Neural progenitor cell (in vitro differentiated cells): ENCODE measurements around the gene CA5A. TPM values are rescaled to one million over a fixed set of nuclear protein-coding genes. Genes with fewer than 3 reads are reported as not detected.

ENCODE experiments used
- DNase-seq: peaks from one replicate; pipeline ENCODE4 v3.0.0-alpha.2; 2016; ENCODE audit warnings: low spot score
- H2AFZ ChIP-seq: fragments of 200-600 bp; sonication (generic); replicated peaks from 2 replicates; pipeline ENCODE4 v1.6.1; 2016; ENCODE audit warnings: antibody characterized with exemption
- H3F3A ChIP-seq: fragments of 200-600 bp; sonication (generic); 2 replicates; pipeline ENCODE4 v1.6.1; 2016; ENCODE audit warnings: antibody characterized with exemption, low read depth
- H3K27ac ChIP-seq: fragments of 200-600 bp; sonication (generic); 2 replicates; pipeline ENCODE4 v1.5.1; 2016; ENCODE audit warnings: mild to moderate bottlenecking
- H3K27me3 ChIP-seq: fragments of 200-600 bp; sonication (generic); 2 replicates; pipeline ENCODE4 v1.6.1; 2016; ENCODE audit warnings: mild to moderate bottlenecking, moderate library complexity
- H3K36me3 ChIP-seq: fragments of 200-600 bp; sonication (generic); 2 replicates; pipeline ENCODE4 v1.5.1; 2016
- H3K4me1 ChIP-seq: fragments of 200-600 bp; sonication (generic); 2 replicates; pipeline ENCODE4 v1.6.1; 2016; ENCODE audit warnings: mixed run types
- H3K4me2 ChIP-seq: fragments of 200-600 bp; sonication (generic); 2 replicates; pipeline ENCODE4 v1.6.1; 2016
- H3K4me3 ChIP-seq: fragments of 200-600 bp; sonication (generic); 2 replicates; pipeline ENCODE4 v1.5.1; 2016
- H3K79me2 ChIP-seq: fragments of 200-600 bp; sonication (generic); 2 replicates; pipeline ENCODE4 v1.6.1; 2016; ENCODE audit warnings: low read depth
- H3K9ac ChIP-seq: fragments of 200-600 bp; sonication (generic); 2 replicates; pipeline ENCODE4 v1.6.1; 2016
- H3K9me3 ChIP-seq: fragments of 200-600 bp; sonication (generic); 2 replicates; pipeline ENCODE4 v1.5.1; 2016; ENCODE audit warnings: low read depth
- H4K20me1 ChIP-seq: fragments of 200-600 bp; sonication (generic); 2 replicates; pipeline ENCODE4 v1.6.1; 2016; ENCODE audit warnings: low read depth
- H3K27ac Mint-ChIP-seq: 3 replicates; pipeline ENCODE4 v1.8.0; 2021; ENCODE audit warnings: mixed read lengths
- H3K27me3 Mint-ChIP-seq: 2 replicates; pipeline ENCODE4 v1.8.0; 2022; ENCODE audit warnings: low read depth, mild to moderate bottlenecking, inconsistent platforms, moderate library complexity, mixed read lengths; ENCODE audit not compliant: insufficient read depth
- H3K36me3 Mint-ChIP-seq: 3 replicates; pipeline ENCODE4 v1.8.0; 2021; ENCODE audit warnings: mixed read lengths
- H3K4me1 Mint-ChIP-seq: 3 replicates; pipeline ENCODE4 v1.8.0; 2021; ENCODE audit warnings: mixed read lengths
- H3K4me3 Mint-ChIP-seq: 3 replicates; pipeline ENCODE4 v1.8.0; 2021; ENCODE audit warnings: mild to moderate bottlenecking, moderate library complexity, mixed read lengths
- H3K9me3 Mint-ChIP-seq: 3 replicates; pipeline ENCODE4 v1.8.0; 2020; ENCODE audit warnings: mixed read lengths
- EZH2 ChIP-seq: fragments of 200-600 bp; sonication (generic); IDR thresholded peaks from 2 replicates; pipeline ENCODE4 v1.6.1; 2017; ENCODE audit warnings: antibody characterized with exemption, mild to moderate bottlenecking, moderate library complexity
- EZH2phosphoT487 ChIP-seq: fragments of 200-600 bp; sonication (generic); IDR thresholded peaks from 2 replicates; pipeline ENCODE4 v1.6.1; 2017; ENCODE audit warnings: antibody characterized with exemption
- total RNA-seq: library from RNA; depleted of rRNA; stranded (reverse); fragments of >200 nt; gene quantifications from 2 replicates; pipeline ENCODE4 v1.2.3, GENCODE V29; 2015; ENCODE audit warnings: low replicate concordance
- TF ChIP-seq, protein P1 (sequence below): fragments of 200-600 bp; sonication (generic); IDR thresholded peaks from 2 replicates; pipeline ENCODE4 v1.5.1; 2017; ENCODE audit warnings: antibody characterized with exemption, mild to moderate bottlenecking

The CA5A gene
- total RNA-seq, 1 donor from 2014 or later: not detected

DNA sequence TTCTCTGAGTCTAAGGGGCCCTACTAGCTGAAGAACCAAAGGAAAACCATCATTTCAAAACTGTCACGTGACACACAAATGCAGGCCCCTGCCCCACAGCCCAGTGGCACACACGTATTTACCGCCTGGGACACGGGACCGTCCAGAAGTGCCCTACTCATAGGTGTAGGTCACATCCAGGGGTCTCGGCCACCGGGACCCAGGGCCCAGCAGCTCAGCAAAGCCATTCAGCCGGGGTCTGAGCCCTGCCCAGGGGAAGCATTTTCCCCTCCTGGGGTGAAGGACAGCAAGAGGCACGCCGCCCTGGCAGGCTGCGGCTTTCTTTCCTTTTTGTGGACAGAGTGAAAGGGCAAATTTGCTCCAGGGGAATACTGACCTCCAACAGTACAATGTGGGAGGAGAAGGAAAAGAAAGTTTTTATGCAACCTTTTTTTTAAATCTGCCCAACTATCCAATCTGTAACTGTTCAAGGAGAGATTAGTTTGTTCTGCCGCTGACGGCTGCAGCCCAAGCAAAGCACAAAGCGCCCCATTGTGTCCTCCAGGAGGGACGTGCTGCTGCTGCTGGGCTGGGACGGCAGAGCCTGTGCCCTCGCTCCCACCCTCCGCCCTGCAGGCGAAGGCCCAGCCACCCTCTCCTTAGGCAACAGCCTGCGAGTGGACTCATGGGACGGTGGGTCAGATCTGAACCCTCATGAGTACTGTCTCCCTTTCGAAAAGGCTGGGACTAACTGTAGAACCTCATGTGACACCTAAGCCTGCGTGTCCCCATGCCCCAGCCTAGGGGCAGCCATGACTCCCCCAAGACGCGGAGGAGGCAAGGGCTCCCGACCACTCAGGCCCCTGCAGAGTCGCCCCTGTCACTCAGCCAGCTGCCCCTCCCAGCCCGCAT, 88.3 kb downstream of the CA5A start:
- TF ChIP-seq EZH2phosphoT487: no peak
- TF ChIP-seq EZH2: no peak
- TF ChIP-seq, protein P1, sequence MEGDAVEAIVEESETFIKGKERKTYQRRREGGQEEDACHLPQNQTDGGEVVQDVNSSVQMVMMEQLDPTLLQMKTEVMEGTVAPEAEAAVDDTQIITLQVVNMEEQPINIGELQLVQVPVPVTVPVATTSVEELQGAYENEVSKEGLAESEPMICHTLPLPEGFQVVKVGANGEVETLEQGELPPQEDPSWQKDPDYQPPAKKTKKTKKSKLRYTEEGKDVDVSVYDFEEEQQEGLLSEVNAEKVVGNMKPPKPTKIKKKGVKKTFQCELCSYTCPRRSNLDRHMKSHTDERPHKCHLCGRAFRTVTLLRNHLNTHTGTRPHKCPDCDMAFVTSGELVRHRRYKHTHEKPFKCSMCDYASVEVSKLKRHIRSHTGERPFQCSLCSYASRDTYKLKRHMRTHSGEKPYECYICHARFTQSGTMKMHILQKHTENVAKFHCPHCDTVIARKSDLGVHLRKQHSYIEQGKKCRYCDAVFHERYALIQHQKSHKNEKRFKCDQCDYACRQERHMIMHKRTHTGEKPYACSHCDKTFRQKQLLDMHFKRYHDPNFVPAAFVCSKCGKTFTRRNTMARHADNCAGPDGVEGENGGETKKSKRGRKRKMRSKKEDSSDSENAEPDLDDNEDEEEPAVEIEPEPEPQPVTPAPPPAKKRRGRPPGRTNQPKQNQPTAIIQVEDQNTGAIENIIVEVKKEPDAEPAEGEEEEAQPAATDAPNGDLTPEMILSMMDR: no peak
- Histone ChIP-seq H3K79me2 (no peaks in the 10 kb centered on the region), H3K9me3 (no peaks in the 10 kb centered on the region), H4K20me1 (no peaks in the 10 kb centered on the region), H3K27me3 (no peaks in the 10 kb centered on the region), H3K4me1 (peaks cover 25% of the 10 kb centered on the region), H2AFZ (peak overlapping the region; percentile 35), H3K9ac (no peak overlapping the region), H3K4me2 (peak overlapping the region; percentile 6), H3K4me3 (no peak overlapping the region), H3K36me3 (no peaks in the 10 kb centered on the region), H3F3A (peaks cover 19% of the 10 kb centered on the region), H3K27ac (peak overlapping the region; percentile 55)
- peaks cover 26% of the 10 kb centered on the region for H3K4me1 Mint-ChIP-seq
- DNase-seq: peak; percentile 81
- peak overlapping the region; percentile 25 for H3K27ac Mint-ChIP-seq
- peaks cover 3% of the 10 kb centered on the region for H3K27me3 Mint-ChIP-seq
- no peaks in the 10 kb centered on the region for H3K9me3 Mint-ChIP-seq
- H3K4me3 Mint-ChIP-seq: no peak overlapping the region
- H3K36me3 Mint-ChIP-seq: peaks cover 3% of the 10 kb centered on the region

DNA sequence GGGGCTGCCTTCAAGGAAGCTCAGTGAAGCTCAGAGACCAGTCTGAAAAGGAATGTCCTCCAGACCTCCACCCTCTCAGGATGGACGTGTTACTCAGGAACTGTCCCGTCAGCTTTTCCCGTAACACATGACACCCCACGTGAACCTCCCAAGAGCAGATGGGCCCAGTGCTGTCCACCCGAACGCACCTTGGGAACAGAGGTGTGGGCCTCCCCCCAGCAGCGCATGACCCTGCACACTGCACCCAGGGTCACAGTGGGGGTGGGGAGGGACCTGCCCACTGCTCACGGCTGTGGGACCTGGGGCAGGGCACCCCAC, 88.9 kb downstream of the CA5A start:
- no peaks in the 10 kb centered on the region for H3K9me3 ChIP-seq
- no peak overlapping the region for H3K4me2 ChIP-seq
- peaks cover 21% of the 10 kb centered on the region for H3K4me1 ChIP-seq
- Mint-ChIP-seq H3K27me3 (no peaks in the 10 kb centered on the region), H3K9me3 (no peaks in the 10 kb centered on the region), H3K4me3 (no peak overlapping the region), H3K4me1 (peaks cover 23% of the 10 kb centered on the region), H3K27ac (no peak overlapping the region), H3K36me3 (peaks cover 3% of the 10 kb centered on the region)
- H3K27me3 ChIP-seq: no peaks in the 10 kb centered on the region
- no peak overlapping the region for H3K9ac ChIP-seq
- no peak overlapping the region for H2AFZ ChIP-seq
- H3K79me2 ChIP-seq: no peaks in the 10 kb centered on the region
- peaks cover 19% of the 10 kb centered on the region for H3F3A ChIP-seq
- no peaks in the 10 kb centered on the region for H4K20me1 ChIP-seq
- TF ChIP-seq, protein P1: no peak
- TF ChIP-seq EZH2 (no peak), EZH2phosphoT487 (no peak)
- H3K4me3 ChIP-seq: no peak overlapping the region
- no peak overlapping the region for H3K27ac ChIP-seq
- no peak for DNase-seq
- no peaks in the 10 kb centered on the region for H3K36me3 ChIP-seq

DNA sequence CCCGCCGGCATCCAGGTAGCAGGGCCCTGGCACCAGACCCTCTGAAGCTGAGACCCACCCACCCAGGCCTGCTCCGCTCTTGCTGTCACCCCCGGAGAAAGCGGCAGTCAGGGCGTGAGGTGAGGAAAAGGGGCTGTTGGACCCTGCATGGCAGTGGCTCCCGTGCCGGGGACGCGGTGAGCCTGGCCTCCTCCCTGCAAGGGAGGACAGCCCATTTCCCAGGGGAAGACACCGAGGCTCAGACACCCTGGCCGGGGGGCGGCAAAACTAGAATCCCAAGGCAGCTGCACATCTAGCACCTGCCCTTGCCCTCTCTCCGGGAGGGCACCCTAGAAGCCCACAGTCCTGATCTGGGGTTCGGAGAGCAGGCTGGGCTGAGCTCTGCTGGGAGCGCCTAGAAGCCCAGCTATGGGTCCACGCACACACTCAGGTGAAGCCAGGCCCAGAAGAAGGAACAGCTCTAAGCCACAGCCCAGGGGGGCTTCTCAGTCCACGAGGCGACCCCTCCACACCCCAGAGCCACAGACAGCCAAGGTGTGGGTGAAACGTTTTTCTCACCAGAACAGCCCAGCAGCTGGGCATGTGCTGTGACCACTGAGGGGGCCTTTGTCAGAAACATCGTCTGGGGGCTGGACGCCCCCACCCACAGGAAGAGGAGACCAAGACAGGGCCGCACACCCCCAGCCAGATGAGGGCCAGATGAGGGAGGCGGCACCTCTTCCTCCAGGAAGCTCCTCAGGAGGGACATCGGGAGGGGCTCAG, 89.4 kb downstream of the CA5A start:
- H3K9me3 Mint-ChIP-seq: no peaks in the 10 kb centered on the region
- Histone ChIP-seq H3K36me3 (no peaks in the 10 kb centered on the region), H3K9me3 (no peaks in the 10 kb centered on the region), H3K27me3 (no peaks in the 10 kb centered on the region), H4K20me1 (no peaks in the 10 kb centered on the region), H3K79me2 (no peaks in the 10 kb centered on the region), H3K9ac (no peak overlapping the region), H3K27ac (no peak overlapping the region), H2AFZ (no peak overlapping the region), H3F3A (peaks cover 19% of the 10 kb centered on the region), H3K4me3 (no peak overlapping the region), H3K4me1 (peaks cover 21% of the 10 kb centered on the region), H3K4me2 (no peak overlapping the region)
- TF ChIP-seq EZH2 (no peak), EZH2phosphoT487 (no peak)
- TF ChIP-seq, protein P1: no peak
- H3K27ac Mint-ChIP-seq: no peak overlapping the region
- no peak overlapping the region for H3K4me3 Mint-ChIP-seq
- H3K4me1 Mint-ChIP-seq: peaks cover 23% of the 10 kb centered on the region
- DNase-seq: no peak
- peaks cover 3% of the 10 kb centered on the region for H3K36me3 Mint-ChIP-seq
- H3K27me3 Mint-ChIP-seq: no peaks in the 10 kb centered on the region
